ENCODE data around the gene JMJD1C.
A peak's percentile ranks its signal among the peaks of the same experiment; 100 is the strongest.
"Not testable (repeated sequence)": the region's sequence is repeated elsewhere in the genome, so short reads cannot be mapped to it uniquely, and the experiment has no call there.

JMJD1C gene

DNA sequence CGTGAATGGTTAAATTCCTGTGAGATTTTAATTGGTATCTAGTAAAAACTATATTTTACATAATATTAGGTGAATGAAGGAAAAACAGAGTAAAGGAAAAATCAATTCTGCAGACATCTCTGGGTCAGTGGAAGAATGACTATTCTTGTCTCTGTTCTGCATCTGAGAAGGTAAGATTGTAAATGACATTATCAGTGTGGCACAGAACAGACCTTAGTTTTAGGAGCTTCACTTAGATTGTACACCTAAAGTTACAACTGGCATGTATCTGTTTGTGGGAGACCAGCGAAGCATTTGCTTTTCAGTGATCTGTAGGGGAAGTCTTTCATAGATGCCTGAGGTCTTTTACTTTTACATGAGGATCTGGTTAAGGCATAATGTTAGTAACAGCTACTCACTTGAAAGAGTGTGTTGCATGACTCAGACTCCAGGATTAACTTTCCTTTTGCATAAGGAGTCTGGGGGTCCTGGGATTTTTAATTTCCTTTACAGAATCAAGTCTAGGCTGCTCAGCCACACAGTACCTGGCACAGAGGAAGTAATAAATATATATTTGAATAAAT is 56.2 kb downstream of the JMJD1C start:
- DNase-seq (ENCODE audit: low read depth) = no peak

DNA sequence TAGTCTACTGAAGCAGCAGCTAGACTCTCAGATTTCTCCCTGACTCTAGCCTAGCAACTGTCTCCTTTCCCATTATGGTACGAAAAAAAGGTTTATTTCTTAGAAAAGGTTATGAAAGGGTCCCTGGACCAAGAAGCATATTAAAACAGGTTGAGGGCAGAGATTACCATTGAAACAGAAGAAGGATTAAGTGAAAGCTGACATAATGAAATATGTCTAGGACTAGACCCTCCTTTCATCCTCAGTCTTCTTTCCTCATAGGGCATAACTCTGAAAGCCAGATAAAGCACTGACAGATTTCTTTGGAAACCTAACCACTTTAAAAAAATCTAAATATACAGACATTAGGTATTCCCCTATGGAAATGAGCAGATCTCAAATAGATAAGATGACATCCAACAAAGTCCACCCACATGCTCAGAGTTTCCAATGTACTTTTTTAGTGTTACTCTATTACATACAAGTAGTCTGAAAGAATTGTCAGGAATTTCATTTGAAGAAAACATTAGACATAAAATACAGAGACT is 58.6 kb downstream of the JMJD1C start:
- DNase-seq (ENCODE audit: low read depth) = no peak

DNA sequence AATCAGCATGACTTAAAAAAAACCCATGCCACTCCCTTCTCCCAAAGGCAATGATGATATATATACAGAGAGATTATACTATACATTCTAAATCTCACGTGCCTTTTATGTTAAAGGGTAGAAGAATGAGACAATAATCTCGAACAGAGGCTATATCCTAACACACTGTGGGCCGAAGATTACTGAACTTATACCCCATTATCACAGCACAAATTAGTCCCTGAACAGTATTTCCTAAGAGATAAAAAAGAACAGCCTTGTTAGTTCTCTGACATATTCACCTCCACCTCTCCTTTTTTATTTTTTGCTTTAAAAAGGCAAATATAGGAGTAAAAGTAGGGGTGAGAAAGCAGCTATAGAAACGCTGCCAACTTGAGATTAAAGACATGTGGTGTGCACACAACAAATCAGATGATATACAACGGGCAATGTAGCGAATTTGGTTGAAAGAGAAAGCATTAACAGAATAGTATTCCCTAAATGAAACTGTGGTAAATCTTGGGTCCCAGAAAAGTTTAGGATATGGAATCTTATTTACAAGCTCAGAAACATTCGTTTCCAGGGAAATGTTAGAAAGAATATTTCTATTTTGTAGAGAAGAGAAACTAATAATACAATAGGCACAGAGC is 69.5 kb downstream of the JMJD1C start:
- no peak for DNase-seq (ENCODE audit: low read depth)

DNA sequence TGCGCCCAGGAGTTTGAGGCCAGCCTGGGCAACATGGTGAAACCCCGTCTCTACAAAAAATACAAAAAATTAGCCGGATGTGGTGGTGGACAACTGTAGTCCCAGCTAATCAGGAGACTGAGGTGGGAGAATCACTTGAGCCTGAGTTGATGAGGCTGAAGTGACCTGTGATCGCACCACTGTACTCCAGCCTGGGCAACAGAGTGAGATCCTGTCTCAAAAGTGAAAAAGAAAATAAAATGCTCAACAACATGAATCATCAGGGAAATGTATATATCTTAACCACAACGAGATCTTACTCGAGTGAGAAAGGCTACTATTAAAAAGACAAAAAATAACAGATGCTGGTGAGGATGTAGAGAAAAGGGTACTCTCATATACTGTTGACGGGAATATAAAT is 72.7 kb downstream of the JMJD1C start:
- DNase-seq (ENCODE audit: low read depth) = no peak

DNA sequence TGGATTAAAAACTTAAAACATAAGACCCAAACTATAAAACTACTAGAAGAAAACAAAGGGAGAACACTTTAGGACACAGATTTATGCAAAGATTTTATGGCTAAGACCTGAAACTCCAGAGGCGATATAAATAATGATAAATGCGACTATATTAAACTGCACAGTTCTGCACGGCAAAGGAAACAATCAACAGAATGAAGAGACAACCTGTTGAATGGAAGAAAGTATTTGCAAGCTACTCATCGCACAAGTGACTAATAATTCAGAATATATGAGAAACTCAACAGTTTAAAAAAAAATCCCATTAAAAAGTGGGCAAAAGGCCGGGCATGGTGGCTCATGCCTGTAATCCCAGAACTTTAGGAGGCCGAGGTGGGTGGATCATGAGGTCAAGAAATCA is 73.6 kb downstream of the JMJD1C start:
- DNase-seq (ENCODE audit: low read depth) = no peak

DNA sequence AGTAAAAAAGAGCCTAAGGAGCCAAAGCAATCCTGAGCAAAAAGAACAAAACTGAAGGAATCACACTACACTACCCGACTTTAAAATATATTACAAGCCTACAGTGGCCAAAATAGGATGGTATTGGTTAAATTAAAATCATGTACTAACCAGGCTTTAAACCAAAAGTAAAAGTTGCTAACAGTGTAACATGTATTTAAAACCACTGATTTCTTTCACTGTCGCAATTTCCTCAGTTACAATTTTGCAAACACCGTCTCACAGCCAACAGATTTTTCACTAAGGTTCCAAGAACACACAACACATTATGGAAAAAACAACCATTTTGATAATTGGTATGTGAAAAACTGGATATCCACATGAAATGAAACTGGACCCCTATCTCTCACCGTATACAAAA is 74.0 kb downstream of the JMJD1C start:
- DNase-seq (ENCODE audit: low read depth) = no peak

DNA sequence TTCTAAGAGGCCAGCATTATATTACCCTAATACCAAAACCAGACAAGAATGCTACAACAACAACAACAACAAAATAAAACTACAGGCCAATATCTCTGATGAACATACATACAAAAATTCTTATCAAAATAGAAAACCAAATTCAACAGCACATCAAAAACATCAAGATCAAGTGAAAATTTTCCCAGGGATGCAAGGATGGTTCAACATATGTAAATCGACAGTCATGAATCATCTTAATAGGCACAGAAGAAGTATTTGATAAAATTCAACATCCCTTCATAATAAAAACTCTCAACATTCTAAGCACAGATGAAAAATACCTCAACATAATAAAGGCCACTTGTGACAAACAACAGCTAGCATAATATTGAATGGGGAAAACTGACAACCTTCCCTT is 75.3 kb downstream of the JMJD1C start:
- no peak for DNase-seq (ENCODE audit: low read depth)

DNA sequence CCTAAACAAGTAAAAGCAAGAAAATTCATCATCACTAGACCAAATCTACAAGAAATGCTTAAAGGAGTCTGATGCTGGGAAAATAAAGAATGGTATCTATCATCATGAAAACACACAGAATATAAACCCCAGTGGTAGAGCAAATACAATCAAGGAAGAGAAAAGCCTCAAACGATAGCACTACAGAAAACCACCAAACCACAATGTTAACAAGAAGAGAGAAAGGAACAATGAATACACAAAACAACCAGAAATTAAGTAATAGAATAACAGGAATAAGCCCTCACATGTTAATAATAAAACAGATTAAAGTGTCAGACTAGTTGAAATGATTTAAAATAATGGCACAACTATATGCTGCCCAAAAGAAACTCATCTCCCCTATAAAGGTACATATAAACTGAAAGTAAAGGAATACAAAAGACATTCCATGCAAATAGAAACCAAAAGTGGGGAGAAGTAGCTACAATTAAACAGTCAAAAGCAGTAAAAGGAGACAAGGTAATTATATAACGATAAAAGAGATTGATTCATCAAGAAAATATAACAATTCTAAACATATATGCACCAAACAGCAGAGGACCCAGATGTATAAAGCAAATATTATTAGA is 77.3 kb downstream of the JMJD1C start:
- DNase-seq (ENCODE audit: low read depth) = no peak

DNA sequence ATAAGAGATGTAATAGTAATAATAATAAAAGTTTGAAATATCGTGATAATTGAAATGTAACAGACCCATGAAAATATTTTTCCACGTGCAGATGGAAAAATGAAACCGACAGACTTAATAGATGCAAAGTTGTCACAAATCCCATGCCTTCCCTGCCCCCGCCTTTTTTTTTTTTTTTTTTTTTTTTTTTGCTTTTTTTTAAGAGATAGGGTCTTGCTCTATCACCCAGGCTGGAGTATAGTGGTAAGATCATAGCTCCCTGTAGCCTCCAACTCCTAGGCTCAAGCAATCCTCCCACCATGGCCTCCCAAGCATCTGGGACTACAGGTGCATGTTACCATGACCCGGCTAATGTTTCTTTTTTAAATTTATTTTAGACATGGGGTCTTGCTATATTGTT is 80.5 kb downstream of the JMJD1C start:
- DNase-seq (ENCODE audit: low read depth) = no peak

DNA sequence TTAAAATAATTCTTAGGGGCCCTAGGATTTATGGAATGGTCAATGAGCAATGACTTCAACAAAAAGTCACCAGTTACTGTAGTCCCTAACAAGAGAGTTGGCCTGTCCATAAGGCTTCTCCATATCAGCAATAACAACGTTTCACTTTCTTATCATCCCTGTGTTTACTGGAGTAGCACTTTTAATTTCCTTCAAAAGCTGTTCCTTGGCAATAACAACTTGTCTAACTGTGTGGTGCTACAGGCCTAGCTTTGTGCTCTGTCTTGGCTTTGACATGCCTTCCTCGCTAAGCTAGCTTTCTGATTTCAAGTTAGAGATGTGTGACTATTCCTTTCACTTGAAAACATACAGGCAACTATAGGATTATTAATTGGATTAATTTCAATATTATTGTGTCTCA is 81.1 kb downstream of the JMJD1C start:
- no peak for DNase-seq (ENCODE audit: low read depth)

DNA sequence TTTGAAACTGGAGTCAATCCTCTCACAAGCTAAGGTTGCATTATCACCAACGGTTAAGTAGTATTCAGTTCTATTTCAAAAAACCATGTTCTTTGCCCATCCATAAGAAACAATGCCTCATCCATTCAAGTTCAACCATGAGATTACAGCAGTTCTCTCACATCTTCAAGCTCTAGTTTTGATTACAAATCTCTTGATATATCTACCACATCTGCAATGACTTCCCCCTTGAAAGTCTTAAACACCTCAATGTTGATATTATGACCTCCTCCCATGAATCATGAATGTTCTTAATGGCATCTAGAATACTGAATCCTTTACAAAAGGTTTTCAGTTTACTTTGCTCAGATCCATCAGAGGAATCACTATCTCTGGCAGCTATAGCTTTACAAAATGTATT is 81.8 kb downstream of the JMJD1C start:
- no peak for DNase-seq (ENCODE audit: low read depth)

DNA sequence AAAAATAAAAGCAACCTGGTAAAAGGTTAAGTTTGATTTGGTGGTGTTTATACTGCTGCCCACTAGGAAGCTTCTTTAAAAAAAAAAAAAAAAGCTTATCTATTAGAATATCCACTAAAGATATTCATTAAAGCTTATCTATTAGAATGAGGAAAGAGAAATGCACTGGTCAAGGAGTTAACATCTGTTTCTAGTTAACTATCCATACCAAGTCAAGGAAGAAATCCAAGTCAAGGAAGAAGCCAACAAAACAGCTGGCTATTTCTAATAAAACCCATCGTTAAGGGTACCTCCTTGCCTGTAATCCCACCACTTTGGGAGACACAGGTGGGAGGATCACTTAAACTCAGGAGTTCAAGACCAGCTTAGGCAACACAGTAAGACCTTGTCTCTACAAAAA is 82.6 kb downstream of the JMJD1C start:
- DNase-seq (ENCODE audit: low read depth) = no peak

DNA sequence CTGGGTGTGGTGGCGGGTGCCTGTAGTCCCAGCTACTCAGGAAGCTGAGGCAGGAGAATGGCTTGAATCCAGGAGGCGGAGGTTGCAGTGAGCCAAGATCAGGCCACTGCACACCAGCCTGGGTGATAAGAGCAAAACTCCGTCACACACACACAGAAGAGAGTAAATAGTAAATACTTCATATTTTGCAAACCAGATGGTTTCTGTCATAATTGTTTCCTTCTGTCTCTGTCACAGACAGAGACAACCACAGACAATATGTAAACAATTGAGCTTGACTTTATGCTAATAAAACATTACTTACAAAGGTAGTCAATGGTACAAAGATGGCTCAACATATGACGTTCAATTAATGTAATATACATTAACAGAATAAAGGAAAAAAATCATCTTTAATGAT is 83.7 kb downstream of the JMJD1C start:
- no peak for DNase-seq (ENCODE audit: low read depth)

DNA sequence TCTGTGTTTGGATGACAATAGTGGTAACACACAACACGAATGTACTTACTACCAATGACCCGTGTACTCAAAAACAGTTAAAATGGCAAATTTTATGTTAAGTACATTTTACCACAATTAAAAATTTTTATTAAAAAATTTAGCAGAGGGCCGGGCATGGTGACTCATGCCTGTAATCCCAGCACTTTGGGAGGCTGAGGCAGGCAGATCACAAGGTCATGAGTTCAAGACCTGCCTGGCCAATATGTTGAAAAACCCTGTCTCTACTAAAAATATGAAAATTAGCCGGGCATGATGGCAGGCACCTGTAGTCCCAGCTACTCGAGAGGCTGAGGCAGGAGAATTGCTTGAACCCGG is 88.5 kb downstream of the JMJD1C start:
- DNase-seq (ENCODE audit: low read depth) = not testable (repeated sequence)

DNA sequence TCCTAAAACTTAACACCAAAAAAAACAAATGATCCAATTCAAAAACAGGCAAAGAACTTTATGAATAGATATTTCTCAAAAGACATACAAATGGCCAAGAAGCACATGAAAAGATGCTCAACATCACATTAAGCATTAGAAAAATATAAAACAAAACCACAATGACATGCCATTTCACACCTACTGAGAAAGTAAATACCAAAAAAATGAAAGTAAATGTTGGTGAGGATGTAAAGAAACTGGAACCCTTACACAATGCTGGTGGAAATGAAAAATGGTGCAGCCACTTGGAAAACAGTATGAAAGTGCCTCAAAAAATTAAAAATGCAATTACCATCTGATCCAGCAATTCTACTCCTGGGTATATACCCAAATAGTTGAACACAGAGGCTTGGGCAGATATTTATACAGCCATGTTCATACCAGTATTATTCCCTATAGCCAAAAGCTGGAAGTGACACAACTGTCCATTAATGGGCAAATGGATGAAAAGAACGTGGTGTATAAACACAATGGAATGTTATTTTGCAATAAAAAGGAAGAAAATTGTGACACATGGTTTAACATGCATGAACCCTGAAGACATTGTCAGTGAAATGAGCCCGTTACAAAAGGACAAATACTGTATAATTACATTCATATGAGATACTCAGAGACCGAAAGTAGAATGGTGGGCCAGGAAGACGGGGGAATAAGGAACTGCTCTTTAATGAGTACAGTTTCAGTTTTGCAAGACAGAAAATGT is 89.0 kb downstream of the JMJD1C start:
- DNase-seq (ENCODE audit: low read depth) = peak; percentile 76

DNA sequence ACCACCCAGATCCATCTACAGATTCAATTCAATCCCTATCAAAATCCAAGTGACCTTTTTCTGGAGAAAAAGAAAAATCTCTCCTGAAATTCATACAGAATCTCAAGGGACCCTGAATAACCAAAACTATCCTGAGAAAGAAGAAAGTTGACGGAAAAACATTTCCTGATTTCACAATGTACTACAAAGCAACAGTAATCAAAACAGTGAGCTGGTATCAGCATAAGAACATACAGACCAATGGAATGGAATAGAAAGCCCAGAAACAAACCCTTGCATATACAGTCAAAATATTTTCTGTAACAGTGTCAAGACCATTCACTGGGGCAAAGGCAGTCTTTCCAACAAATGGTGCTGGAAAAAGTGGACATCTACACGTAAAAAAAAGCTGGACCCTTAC is 89.9 kb downstream of the JMJD1C start:
- peak; percentile 37 for DNase-seq (ENCODE audit: low read depth)

DNA sequence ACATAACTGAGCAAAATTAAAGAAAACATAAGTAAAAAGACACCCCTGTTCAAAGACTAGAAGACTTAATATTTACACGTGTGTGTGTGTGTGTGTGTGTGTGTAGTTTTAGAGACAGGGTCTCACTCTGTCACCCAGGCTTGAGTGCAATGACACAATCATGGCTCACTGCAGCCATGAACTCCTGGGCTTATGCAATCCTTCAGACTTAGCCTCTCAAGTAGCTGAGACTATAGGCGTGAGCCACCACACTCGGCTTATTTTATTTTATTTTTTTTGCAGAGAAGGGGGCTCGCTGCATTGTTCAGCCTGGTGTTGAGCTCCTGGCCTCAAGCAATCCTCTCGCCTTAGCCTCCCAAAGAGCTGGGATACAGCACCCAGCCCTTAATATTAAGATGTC is 90.3 kb downstream of the JMJD1C start:
- no peak for DNase-seq (ENCODE audit: low read depth)

DNA sequence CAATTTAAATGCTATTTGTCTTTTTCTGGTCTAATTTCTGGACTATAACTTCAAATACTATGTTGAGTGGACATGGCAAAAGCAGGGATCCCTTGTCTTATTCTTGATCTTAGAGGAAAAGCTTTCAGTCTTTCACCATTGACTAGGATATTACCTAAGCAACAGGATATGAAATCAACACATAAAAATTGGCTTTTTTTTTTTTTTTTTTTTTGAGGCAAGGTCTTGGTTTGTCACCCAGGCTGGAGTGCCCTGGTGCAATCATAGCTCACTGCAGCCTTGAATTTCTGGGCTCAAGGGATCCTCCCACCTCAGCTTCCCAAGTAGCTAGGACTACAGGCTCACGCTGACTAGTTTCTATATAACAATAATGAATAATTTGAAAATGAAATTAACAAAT is 90.8 kb downstream of the JMJD1C start:
- DNase-seq (ENCODE audit: low read depth) = no peak

DNA sequence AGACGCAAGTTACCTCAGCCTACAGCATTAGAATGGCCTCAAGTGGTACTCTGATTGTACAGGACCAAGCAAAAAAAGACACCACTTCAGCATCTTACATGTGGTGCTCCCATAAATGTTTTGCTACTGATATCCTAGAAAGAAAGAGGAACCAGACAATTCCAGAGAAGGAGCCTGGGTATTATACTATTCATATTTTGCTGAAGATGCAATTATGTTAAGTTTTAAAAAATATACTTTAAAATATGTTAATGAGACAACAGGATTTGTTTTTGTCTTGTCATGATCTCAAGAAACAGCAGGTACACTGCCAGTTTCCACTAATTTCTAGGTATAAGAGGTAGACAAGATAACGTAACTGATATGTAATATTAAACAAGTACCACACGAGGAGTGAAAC is 92.6 kb downstream of the JMJD1C start:
- no peak for DNase-seq (ENCODE audit: low read depth)

DNA sequence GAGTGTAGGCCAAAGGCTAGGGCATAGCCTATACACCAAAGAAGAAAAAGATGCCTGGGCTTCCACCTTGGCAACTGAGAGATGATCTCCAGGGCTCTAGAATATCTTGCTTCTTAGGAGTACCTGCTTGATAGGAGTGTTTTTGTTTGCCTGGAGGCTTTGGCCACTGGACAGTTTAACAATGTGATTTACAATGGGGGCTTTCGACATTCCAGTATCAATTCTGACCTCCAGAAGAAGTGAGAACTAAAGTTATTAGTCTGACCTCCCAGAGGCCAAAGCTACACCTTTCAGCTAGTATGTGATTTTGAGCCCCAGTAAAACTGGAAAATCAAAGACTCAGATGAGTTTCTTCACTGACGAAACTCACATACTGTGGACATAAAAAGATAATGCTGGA is 96.1 kb downstream of the JMJD1C start:
- no peak for DNase-seq (ENCODE audit: low read depth)

DNA sequence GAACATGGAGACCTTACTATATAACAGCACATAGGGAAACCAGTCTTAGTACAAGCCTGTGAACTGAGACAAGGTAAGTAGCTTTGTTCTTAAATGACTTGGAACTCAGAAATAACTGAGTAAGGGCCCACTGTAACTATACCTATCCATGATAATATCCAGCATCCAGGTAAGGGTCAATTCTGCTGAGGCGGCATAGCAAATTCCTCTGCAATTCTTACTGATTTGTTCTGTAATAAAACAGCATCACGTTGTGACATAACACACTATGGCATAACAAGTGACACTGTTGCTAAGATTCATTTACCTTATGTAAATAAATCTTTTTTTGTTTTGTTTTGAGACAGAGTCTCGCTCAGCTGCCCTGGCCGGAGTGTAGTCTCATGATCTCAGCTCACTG is 97.4 kb downstream of the JMJD1C start:
- no peak for DNase-seq (ENCODE audit: low read depth)

DNA sequence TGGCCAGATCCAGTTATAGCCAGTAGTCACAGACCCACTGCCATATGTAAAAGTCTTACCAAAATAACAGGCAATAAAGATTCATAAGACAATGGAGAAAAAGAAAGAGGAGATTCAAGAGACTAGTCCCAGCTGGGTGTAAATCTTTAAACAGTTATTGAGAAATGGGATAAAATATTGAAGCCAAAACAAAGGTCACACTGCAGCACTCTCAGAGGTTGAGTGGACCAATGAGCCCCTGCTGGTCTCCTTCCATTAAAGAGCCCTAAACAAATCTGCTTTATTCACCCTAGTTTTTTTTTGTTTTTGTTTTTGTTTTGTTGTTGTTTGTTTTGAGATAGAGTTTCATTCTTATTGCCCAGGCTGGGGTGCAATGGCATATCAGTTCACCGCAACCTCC is 98.8 kb downstream of the JMJD1C start:
- DNase-seq (ENCODE audit: low read depth) = no peak

Data from GM04503 (cell line).